ENCODE results near the gene HIF3A.

HIF3A gene

DNA sequence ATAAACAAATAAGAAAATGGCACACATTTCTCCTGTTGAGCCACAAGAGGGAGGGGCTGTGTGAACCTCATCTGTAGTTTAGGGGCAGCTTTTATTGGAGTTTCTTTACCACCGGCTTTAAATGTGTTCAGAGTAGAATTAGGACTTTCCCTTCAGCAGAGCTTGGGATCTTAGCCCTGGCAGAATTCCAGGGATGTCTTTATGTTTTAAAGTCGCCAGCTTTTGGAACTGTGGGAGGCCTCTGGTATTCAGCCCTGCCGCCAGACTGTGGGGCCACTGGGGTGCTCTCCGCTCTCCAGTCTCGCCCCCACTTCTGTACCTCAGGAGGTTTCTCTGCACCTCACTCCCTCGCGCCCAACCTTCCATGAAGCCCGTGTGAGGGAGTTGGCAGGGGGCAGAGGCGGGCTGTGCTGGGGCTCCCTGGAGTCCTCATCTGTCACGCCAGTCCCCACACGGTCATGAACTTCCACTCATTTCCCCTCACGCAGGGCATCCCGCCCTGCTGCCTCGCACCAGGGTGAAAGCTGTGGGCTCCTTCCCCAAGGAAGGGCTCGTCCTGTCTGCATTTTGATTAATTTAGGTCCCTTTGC lies 85.0 kb downstream of the HIF3A start:
- DNase-seq, result no peak

- no peak for DNase-seq
Observed at GRCh38 chr19:46383171-46383815, 86.5 kb downstream of the HIF3A start.

- DNase-seq, result no peak
Observed at GRCh38 chr19:46383846-46384245, 87.0 kb downstream of the HIF3A start.

DNA sequence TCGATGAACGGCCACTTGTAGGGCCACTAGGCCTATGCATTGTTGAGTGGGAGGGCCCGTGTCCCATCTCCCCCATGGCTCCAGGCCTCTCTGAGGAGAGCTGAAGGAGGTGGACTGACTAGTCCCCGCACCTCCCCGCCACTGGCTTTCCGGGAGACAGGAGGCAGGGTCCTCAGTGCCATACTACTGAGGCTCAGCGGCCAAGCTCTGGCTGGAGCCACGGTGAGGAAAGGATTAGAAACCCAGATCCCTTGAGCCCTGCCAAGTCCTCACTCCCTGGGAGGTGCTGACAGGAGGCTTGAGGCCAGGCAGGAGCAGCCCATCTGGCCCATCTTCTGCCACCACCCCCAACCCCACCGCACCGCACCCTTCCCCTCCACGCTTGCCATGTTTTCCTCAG lies 87.6 kb downstream of the HIF3A start:
- DNase-seq, result no peak

GRCh38 chr19:46385636-46386035 lies 88.8 kb downstream of the HIF3A start:
- no peak for DNase-seq

GRCh38 chr19:46386151-46386550 lies 89.3 kb downstream of the HIF3A start:
- DNase-seq, result no peak

- DNase-seq, result no peak
Observed at GRCh38 chr19:46386996-46387712, 90.3 kb downstream of the HIF3A start.

- DNase-seq, result no peak
Observed at GRCh38 chr19:46387713-46388130, 90.9 kb downstream of the HIF3A start.

DNA sequence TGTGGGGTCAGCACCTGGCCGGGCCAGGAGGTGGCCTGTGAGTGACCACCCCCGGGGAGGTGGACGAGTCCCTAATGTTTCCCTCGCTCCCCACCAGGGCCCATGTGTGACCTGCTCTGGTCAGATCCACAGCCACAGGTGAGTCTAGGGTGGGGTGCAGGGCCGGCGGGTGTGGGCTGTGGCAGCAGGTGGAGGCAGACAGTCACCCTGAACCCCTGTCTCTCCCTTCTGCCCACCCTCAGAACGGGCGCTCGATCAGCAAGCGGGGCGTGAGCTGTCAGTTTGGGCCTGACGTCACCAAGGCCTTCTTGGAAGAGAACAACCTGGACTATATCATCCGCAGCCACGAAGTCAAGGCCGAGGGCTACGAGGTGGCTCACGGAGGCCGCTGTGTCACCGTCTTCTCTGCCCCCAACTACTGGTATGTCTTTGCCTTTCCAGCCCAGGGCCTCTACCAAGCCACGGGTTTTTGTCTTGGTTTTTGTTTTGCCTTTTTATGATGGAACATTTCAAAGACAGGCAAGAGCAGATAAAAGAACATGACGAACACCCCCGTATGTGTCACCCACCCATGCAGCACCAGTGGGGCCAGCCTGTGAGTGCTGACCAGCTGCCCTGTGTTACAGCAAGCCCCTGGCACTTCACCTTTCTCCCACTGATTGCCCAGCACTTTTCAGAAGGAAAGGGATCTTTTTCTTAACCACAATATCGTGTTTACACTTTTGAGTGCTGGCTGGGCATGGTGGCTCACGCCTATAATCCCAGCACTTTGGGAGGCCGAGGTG lies 91.7 kb downstream of the HIF3A start:
- no peak for DNase-seq

DNA sequence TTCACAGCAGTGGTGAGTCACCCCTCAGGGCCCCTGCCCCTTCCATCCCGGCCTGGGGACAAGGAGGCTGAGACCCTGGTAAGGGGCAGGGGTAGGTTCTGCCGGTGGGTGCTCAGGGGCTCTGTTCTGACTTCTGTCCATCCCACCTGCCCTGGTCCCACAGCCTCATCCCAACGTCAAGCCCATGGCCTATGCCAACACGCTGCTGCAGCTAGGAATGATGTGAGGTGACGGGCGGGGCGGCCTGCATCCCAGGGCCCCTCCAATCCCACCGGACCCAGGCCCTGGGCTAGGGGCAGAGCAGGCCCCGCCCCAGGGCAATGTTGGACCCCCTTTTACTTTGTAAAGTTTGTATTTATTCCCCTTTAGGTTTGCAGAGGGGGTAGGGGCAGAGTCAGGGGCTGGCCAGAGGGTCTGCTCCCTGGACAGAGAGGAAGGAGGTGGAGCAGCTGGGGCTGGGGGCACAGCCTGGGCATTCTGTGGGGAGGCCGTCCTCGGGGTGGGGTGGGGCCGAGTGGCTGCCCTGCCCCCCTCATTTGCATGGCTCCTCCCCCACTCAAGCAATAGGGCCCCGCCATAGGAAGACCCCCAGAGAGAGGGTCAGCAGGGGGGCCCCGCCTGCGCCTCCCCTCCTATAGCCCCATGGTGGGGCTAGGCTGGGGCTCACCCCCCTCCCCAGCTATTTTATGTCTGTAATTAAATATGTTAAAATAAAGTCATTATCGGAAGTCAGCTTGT lies 93.4 kb downstream of the HIF3A start:
- no peak for DNase-seq

DNA sequence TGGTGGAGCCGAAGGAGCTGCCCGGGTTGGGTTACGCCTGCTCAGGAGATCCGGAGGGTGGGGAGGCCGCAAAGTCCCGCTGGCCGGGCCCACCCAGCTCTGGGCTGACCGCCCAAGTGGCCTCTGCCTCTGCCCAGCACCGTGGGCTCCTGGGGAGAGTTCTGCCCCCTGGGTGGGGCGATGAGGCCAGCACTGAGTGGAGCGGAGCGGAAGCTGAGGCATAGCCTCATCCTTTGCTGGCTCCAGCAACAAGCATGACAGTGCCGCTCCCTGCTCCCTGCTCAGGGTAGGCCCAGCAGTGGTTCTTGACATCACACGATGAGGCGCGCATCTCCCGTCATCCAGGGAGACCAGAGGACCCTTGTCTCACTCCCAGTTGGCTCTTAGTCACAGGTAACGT lies 94.0 kb downstream of the HIF3A start:
- no peak for DNase-seq

DNA sequence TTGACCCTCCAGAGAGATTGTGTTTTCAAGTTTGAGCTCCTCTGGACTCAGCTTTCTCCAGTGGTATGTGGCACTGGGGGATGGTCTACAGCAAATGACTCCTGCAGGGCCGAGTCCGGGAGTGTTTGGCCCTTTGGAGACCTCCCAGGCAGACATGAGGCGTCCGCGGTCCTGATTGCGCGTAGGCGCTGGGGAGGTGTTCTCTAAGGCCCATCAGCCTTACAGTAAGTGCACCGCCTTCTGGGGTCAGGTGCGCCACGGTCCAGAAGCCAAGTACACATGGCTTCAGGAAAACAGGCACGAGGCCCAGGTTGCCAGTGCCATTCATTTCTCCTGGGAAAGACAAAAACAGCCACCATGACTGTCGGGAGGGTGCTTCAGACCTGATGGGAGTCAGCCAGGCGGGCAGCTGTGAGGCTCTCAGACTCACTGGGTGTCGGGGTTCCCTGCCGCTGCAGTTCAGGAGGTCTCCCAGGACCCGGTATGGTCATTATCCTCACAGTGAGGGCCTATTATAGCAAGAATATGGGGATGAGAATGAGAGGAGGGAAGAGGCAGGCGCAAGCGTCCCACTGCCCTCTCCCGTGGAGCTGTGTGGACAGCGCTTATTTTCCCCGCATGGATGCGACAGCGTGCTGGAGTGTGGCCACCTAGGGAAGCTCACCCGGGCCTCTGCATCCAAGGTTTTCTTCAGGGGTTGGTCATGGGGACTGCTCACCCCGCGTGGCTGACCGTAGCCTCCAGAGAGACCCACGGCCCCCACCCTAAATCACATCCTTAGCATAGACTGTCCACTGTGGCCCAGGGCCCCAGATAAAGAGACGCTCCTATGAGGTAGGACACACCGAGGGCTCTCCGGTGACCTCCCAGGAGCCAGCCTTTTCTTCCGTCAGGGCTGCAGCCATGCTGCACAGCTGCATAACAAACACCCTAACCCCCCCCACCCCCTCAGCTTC lies 94.7 kb downstream of the HIF3A start:
- DNase-seq, result no peak

DNA sequence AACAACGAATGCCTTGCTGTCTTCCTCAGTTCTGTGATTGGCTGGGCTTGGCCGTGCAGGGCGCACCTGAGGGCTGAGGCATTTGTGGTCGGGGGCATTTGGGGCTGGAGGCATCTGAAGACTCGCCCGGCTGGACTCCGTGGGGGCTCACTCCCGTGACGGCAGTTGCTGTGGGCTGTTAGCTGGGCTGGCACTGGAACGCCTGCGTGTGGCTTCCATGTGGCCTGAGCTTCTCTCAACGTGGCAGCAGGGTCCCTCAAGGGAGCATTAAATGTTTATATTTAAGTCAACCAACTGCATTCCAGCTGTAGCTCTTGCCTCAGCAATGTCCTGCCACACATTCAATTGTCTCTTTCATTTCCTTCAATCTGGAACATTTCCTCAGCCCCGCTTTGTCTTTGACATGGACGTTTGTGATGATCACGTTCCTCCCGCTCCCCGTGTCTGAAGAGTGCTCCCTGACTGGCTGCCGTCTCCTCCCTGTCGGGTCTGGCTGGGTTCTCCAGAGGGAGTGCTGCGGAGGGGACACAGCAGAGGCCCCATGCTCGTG lies 95.5 kb downstream of the HIF3A start:
- DNase-seq, result peak in 8 of 51 donors; percentile 9 to 44 (median 22)

DNA sequence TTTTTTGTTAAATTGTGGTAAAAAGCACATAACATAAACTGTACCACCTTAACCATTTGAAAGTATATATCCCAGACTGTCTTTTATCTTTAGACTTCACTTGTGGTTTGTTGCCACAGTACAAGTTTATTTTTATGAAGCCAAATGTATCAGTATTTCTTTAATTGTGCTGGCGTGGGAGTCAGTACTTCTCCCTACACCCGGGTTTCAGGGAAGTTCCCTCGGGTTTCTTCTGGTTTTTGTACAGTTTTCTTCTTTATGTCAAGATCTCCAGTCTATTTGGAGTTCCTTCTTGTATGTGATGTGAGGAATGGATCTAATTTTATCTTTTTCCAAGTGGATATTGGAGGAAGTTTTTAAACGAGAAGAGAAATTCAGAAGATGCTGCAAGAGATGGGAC lies 96.0 kb downstream of the HIF3A start:
- DNase-seq, result no peak

All from hypothalamus (tissue), 51 donors.